ENCODE results near the gene ADARB1. TPM values are rescaled to one million over a fixed set of nuclear protein-coding genes. Genes with fewer than 3 reads are reported as not detected.
A peak's percentile ranks its signal among the peaks of the same experiment; 100 is the strongest.

The ADARB1 gene
- total and polyA plus RNA-seq, 9 of the 15 experiments (the other 6 are each of a cell fraction or from before 2014, with no cell fraction given): 6.7 to 16.0 (median 8.3) TPM

GRCh38 chr21:45152265-45152746, 77.9 kb downstream of the ADARB1 start (continued):
- no peak for TF ChIP-seq ZNF124 (CRISPR knock-in tag; IDR thresholded peaks at IDR 0.05)
- TF ChIP-seq RUNX1 (IDR thresholded peaks at IDR 0.05; ENCODE audit: low read depth): no peak
- peak; percentile 92 for TF ChIP-seq DEAF1 (CRISPR knock-in tag; IDR thresholded peaks at IDR 0.05)
- no peak for TF ChIP-seq KDM4B (IDR thresholded peaks at IDR 0.05; ENCODE audit: borderline replicate concordance in 2 of 2, low read depth in 1 of 2)
- no peak for TF ChIP-seq ZNF212 (CRISPR knock-in tag; IDR thresholded peaks at IDR 0.05)
- TF ChIP-seq, protein P1, sequence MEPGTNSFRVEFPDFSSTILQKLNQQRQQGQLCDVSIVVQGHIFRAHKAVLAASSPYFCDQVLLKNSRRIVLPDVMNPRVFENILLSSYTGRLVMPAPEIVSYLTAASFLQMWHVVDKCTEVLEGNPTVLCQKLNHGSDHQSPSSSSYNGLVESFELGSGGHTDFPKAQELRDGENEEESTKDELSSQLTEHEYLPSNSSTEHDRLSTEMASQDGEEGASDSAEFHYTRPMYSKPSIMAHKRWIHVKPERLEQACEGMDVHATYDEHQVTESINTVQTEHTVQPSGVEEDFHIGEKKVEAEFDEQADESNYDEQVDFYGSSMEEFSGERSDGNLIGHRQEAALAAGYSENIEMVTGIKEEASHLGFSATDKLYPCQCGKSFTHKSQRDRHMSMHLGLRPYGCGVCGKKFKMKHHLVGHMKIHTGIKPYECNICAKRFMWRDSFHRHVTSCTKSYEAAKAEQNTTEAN (CRISPR knock-in tag; IDR thresholded peaks at IDR 0.05): peak; percentile 74; the same call in 1 of the 2 replicates
- no peak for TF ChIP-seq TAF7 (tag; IDR thresholded peaks at IDR 0.05)
- TF ChIP-seq HNRNPH1 (optimal IDR thresholded peaks at IDR 0.05; ENCODE audit: low read depth, low read length): no peak
- TF ChIP-seq ZNF766 (CRISPR knock-in tag; conservative IDR thresholded peaks at IDR 0.05): no peak; the same call in 1 of the 2 replicates
- peak; percentile 74 for TF ChIP-seq USF1 (CRISPR knock-in tag; IDR thresholded peaks at IDR 0.05)
- TF ChIP-seq, protein P2, sequence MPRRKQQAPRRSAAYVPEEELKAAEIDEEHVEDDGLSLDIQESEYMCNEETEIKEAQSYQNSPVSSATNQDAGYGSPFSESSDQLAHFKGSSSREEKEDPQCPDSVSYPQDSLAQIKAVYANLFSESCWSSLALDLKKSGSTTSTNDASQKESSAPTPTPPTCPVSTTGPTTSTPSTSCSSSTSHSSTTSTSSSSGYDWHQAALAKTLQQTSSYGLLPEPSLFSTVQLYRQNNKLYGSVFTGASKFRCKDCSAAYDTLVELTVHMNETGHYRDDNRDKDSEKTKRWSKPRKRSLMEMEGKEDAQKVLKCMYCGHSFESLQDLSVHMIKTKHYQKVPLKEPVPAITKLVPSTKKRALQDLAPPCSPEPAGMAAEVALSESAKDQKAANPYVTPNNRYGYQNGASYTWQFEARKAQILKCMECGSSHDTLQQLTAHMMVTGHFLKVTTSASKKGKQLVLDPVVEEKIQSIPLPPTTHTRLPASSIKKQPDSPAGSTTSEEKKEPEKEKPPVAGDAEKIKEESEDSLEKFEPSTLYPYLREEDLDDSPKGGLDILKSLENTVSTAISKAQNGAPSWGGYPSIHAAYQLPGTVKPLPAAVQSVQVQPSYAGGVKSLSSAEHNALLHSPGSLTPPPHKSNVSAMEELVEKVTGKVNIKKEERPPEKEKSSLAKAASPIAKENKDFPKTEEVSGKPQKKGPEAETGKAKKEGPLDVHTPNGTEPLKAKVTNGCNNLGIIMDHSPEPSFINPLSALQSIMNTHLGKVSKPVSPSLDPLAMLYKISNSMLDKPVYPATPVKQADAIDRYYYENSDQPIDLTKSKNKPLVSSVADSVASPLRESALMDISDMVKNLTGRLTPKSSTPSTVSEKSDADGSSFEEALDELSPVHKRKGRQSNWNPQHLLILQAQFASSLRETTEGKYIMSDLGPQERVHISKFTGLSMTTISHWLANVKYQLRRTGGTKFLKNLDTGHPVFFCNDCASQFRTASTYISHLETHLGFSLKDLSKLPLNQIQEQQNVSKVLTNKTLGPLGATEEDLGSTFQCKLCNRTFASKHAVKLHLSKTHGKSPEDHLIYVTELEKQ (CRISPR knock-in tag; IDR thresholded peaks at IDR 0.05): no peak
- TF ChIP-seq TCFL5 (CRISPR knock-in tag; conservative IDR thresholded peaks at IDR 0.05): no peak
- no peak for TF ChIP-seq ZNF695 (CRISPR knock-in tag; IDR thresholded peaks at IDR 0.05)
- TF ChIP-seq KAT7 (CRISPR knock-in tag; IDR thresholded peaks at IDR 0.05; ENCODE audit: borderline replicate concordance): no peak
- TF ChIP-seq NR0B1 (IDR thresholded peaks at IDR 0.05; ENCODE audit: partially characterized antibody): no peak
- TF ChIP-seq ZNF431 (CRISPR knock-in tag; IDR thresholded peaks at IDR 0.05): peak; percentile 71
- TF ChIP-seq POU5F1 (IDR thresholded peaks at IDR 0.05; ENCODE audit: borderline replicate concordance, low read depth, low read length, partially characterized antibody): no peak

All from K562 (cell line).